Upper lobe of left lung (tissue), 4 donors: ENCODE results near the gene EIF4G3.

ENCODE experiments used
- POLR2A ChIP-seq, 4 donors: fragments of 450-650 bp; IDR thresholded peaks; one replicate each; pipeline ENCODE4 v1.5.1; 2016 to 2017; ENCODE audit warnings: antibody characterized with exemption in 4 of 4, mild to moderate bottlenecking in 2 of 4
- POLR2AphosphoS5 ChIP-seq, 2 donors: sonication (generic); formaldehyde crosslinking; IDR thresholded peaks; one replicate each; pipeline ENCODE4 v1.5.1; 2017; ENCODE audit warnings: antibody characterized with exemption in 2 of 2
- TF ChIP-seq, protein P1 (sequence below), 6 experiments: fragments of 450-650 bp in 4 of 6; fragments of 200-600 bp in 2 of 6; sonication (generic) in 2 of 6; IDR thresholded peaks; one replicate each; pipeline ENCODE4 v1.5.1; 2016 to 2019; ENCODE audit warnings: antibody characterized with exemption in 6 of 6

DNA sequence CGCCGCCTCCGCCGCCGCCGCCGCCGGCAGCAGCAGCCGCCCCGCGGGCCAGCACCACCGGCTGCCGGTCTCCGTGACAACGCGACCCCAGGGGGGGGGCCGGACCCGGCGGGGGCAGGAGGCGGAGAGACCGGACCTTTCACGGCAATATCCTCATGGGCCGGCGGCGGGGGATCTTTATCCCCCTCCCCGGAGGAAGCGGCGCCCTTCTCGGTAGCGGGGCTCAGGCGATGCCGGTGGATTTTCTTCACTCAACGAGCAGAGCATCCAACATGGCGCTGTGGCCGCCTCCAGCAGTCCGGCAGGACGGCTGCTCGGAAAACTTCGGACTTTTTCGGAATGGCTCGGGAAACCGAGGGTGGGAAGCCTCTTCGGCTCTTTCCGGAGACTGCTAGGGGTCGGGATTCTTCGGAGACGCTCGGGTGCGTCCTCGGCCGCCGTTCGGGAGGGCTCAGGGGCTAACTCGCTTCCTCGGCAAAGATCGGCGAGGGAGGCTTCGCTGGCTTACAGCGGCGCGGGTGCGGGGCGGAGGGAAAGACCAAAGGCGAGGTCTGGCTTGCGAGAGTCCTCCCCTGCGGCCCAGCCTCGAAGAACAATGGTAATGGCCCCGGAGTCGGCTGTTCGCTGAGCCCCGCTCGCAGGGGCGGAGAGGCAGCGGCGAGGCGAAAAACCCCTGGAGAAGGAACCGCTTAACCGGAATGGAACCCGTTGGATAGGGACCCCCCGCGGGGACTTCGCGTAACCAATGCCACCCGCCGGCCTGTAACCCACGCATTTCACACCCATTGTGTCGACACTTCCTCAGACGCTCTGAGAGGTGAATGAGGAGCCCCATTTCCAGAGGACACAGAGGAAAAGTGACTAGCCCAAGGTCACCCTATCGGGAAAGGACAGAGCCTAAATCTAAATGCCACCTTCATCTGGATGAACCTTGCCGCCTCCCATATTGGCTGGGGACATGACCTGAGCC lies at the start of gene EIF4G3:
- TF ChIP-seq, protein P1, sequence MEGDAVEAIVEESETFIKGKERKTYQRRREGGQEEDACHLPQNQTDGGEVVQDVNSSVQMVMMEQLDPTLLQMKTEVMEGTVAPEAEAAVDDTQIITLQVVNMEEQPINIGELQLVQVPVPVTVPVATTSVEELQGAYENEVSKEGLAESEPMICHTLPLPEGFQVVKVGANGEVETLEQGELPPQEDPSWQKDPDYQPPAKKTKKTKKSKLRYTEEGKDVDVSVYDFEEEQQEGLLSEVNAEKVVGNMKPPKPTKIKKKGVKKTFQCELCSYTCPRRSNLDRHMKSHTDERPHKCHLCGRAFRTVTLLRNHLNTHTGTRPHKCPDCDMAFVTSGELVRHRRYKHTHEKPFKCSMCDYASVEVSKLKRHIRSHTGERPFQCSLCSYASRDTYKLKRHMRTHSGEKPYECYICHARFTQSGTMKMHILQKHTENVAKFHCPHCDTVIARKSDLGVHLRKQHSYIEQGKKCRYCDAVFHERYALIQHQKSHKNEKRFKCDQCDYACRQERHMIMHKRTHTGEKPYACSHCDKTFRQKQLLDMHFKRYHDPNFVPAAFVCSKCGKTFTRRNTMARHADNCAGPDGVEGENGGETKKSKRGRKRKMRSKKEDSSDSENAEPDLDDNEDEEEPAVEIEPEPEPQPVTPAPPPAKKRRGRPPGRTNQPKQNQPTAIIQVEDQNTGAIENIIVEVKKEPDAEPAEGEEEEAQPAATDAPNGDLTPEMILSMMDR (IDR thresholded peaks at IDR 0.05): peak in 2 of 6 experiments; percentile 5 to 26
- TF ChIP-seq POLR2A (IDR thresholded peaks at IDR 0.05): peak in 3 of 4 donors; percentile 56 to 82 (median 60)
- TF ChIP-seq POLR2AphosphoS5 (IDR thresholded peaks at IDR 0.05): peak; percentile 79 to 81
